Esophagus muscularis mucosa (tissue), 3 donors: ENCODE measurements around the gene BSN.

ENCODE experiments used
- CTCF ChIP-seq, 3 experiments: fragments of 200-600 bp in 2 of 3; fragments of 450-650 bp in 1 of 3; sonication (generic) in 2 of 3; IDR thresholded peaks; one replicate each; pipeline ENCODE4 v1.5.1; 2017 to 2019; ENCODE audit warnings: antibody characterized with exemption in 3 of 3, mild to moderate bottlenecking in 2 of 3, moderate library complexity in 1 of 3
- POLR2A ChIP-seq: fragments of 450-650 bp; IDR thresholded peaks from one replicate; pipeline ENCODE4 v1.6.1; 2017; ENCODE audit warnings: antibody characterized with exemption, moderate library complexity, mild to moderate bottlenecking, low read depth

- TF ChIP-seq POLR2A (no peak), CTCF (IDR thresholded peaks at IDR 0.05) (no peak)
Observed at GRCh38 chr3:49513494-49514124, 40.7 kb upstream of the BSN start.
